GM23338 (cell line): ENCODE measurements around the gene ITFG1. TPM values are rescaled to one million over a fixed set of nuclear protein-coding genes. Genes with fewer than 3 reads are reported as not detected.

Source experiments
- ATAC-seq: fragments of 200-7000 bp; cut with Tn5 transposase; 3 replicates; pipeline ENCODE4 v1.9.1; 2020
- DNase-seq: peaks from one replicate; pipeline ENCODE4 v3.0.0-alpha.2; 2015; ENCODE audit warnings: low spot score
- H2AFZ ChIP-seq: fragments of 200-600 bp; sonication (generic); 2 replicates; pipeline ENCODE4 v1.8.0; 2016; ENCODE audit warnings: antibody characterized with exemption, mild to moderate bottlenecking, moderate library complexity
- H3F3A ChIP-seq: fragments of 200-600 bp; sonication (generic); replicated peaks from 2 replicates; pipeline ENCODE4 v1.8.0; 2017; ENCODE audit warnings: antibody characterized with exemption, mixed run types, low read depth
- H3K27ac ChIP-seq: fragments of 200-600 bp; sonication (generic); 2 replicates; pipeline ENCODE4 v1.6.1; 2016; ENCODE audit warnings: low read depth
- H3K27me3 ChIP-seq: fragments of 200-600 bp; sonication (generic); 2 replicates; pipeline ENCODE4 v1.8.0; 2016; ENCODE audit warnings: mild to moderate bottlenecking, mixed run types, moderate library complexity; ENCODE audit not compliant: insufficient read depth
- H3K36me3 ChIP-seq: fragments of 200-600 bp; sonication (generic); 2 replicates; pipeline ENCODE4 v1.8.0; 2016; ENCODE audit warnings: mild to moderate bottlenecking; ENCODE audit not compliant: insufficient read depth
- H3K4me1 ChIP-seq: fragments of 200-600 bp; sonication (generic); 2 replicates; pipeline ENCODE4 v1.8.0; 2016; ENCODE audit warnings: mild to moderate bottlenecking, moderate library complexity; ENCODE audit not compliant: insufficient read depth
- H3K4me2 ChIP-seq: fragments of 200-600 bp; sonication (generic); 2 replicates; pipeline ENCODE4 v1.7.1; 2017; ENCODE audit warnings: mixed run types
- H3K4me3 ChIP-seq: fragments of 200-600 bp; sonication (generic); 2 replicates; pipeline ENCODE4 v1.6.1; 2016; ENCODE audit warnings: mixed run types
- H3K79me2 ChIP-seq: fragments of 200-600 bp; sonication (generic); replicated peaks from 2 replicates; pipeline ENCODE4 v1.8.0; 2017; ENCODE audit warnings: mild to moderate bottlenecking; ENCODE audit not compliant: insufficient read depth
- H3K9me2 ChIP-seq: fragments of 200-600 bp; sonication (generic); 2 replicates; pipeline ENCODE4 v1.8.0; 2017; ENCODE audit not compliant: insufficient read depth
- H4K20me1 ChIP-seq: fragments of 200-600 bp; sonication (generic); replicated peaks from 2 replicates; pipeline ENCODE4 v1.8.0; 2017; ENCODE audit warnings: mild to moderate bottlenecking; ENCODE audit not compliant: insufficient read depth
- H3K27ac Mint-ChIP-seq: 2 replicates; pipeline ENCODE4 v1.8.0; 2020; ENCODE audit warnings: inconsistent platforms, mild to moderate bottlenecking, moderate library complexity, mixed read lengths
- H3K27me3 Mint-ChIP-seq: 3 replicates; pipeline ENCODE4 v1.8.0; 2022; ENCODE audit warnings: low read depth, mild to moderate bottlenecking, moderate library complexity, mixed read lengths, inconsistent platforms; ENCODE audit not compliant: insufficient read depth, poor library complexity
- H3K36me3 Mint-ChIP-seq: 3 replicates; pipeline ENCODE4 v1.8.0; 2021; ENCODE audit warnings: low read depth, mild to moderate bottlenecking, inconsistent platforms, moderate library complexity, mixed read lengths
- H3K4me1 Mint-ChIP-seq: 3 replicates; pipeline ENCODE4 v1.8.0; 2020; ENCODE audit warnings: mild to moderate bottlenecking, inconsistent platforms, mixed read lengths
- H3K4me3 Mint-ChIP-seq: 3 replicates; pipeline ENCODE4 v1.8.0; 2021; ENCODE audit warnings: moderate library complexity, mild to moderate bottlenecking, inconsistent platforms, mixed read lengths
- H3K9me3 Mint-ChIP-seq: 3 replicates; pipeline ENCODE4 v1.8.0; 2020; ENCODE audit warnings: moderate library complexity, mild to moderate bottlenecking, inconsistent platforms, mixed read lengths
- CREB1 ChIP-seq: fragments of 250-450 bp; sonication (Bioruptor Pico); IDR thresholded peaks from 2 replicates; pipeline ENCODE4 v1.5.0; 2020; ENCODE audit warnings: low read depth, mild to moderate bottlenecking, moderate library complexity
- EZH2 ChIP-seq: fragments of 200-600 bp; sonication (generic); IDR thresholded peaks from one replicate; pipeline ENCODE4 v1.8.0; 2017; ENCODE audit warnings: antibody characterized with exemption, mild to moderate bottlenecking, low read depth; ENCODE audit not compliant: unreplicated experiment
- EZH2phosphoT487 ChIP-seq: fragments of 200-600 bp; sonication (generic); IDR thresholded peaks from one replicate; pipeline ENCODE4 v1.8.1; 2018; ENCODE audit warnings: antibody characterized with exemption; ENCODE audit not compliant: unreplicated experiment
- JUNB ChIP-seq: IDR thresholded peaks from one replicate; pipeline ENCODE4 v1.6.1; 2016; ENCODE audit warnings: antibody characterized with exemption; ENCODE audit not compliant: unreplicated experiment
- NANOG ChIP-seq: IDR thresholded peaks from 2 replicates; pipeline ENCODE4 v1.6.1; 2016; ENCODE audit warnings: antibody characterized with exemption, borderline replicate concordance
- POLR2AphosphoS5 ChIP-seq: IDR thresholded peaks from 2 replicates; pipeline ENCODE4 v1.6.1; 2016; ENCODE audit warnings: antibody characterized with exemption, low read depth
- STAT1 ChIP-seq: IDR thresholded peaks from one replicate; pipeline ENCODE4 v1.6.1; 2016; ENCODE audit warnings: antibody characterized with exemption; ENCODE audit not compliant: unreplicated experiment
- ZNF331 ChIP-seq: fragments of 250-450 bp; sonication (Bioruptor Pico); IDR thresholded peaks from 2 replicates; pipeline ENCODE4 v1.5.0; 2020; ENCODE audit warnings: low read depth, mild to moderate bottlenecking, moderate library complexity
- polyA plus RNA-seq: library from polyadenylated mRNA; unstranded; fragments of >200 nt; fragmentation: Nextera tagmentation; extraction: Ambion mirVana; gene quantifications from 2 replicates; pipeline ENCODE4 v1.2.1, GENCODE V29; 2016
- total RNA-seq: library from RNA; depleted of rRNA; stranded (reverse); fragments of >200 nt; shearing (Covaris generic); gene quantifications from 2 replicates; pipeline ENCODE4 v1.2.3, GENCODE V29; 2014
- TF ChIP-seq, protein P1 (sequence below), 2 experiments: fragments of 200-600 bp in 1 of 2; sonication (generic) in 1 of 2; conservative IDR thresholded peaks; 2 replicates each; pipeline versions ENCODE4 v1.5.1 to v1.6.1; 2016 to 2017; ENCODE audit warnings: antibody characterized with exemption in 2 of 2, low read depth in 2 of 2, mild to moderate bottlenecking in 2 of 2, moderate library complexity in 1 of 2
- TF ChIP-seq, protein P2 (sequence below): IDR thresholded peaks from one replicate; pipeline ENCODE4 v1.6.1; 2018; ENCODE audit warnings: antibody characterized with exemption; ENCODE audit not compliant: unreplicated experiment
- TF ChIP-seq, protein P3 (sequence below): IDR thresholded peaks from 2 replicates; pipeline ENCODE4 v1.6.1; 2016; ENCODE audit warnings: antibody characterized with exemption
- TF ChIP-seq, protein P4 (sequence below): fragments of 250-450 bp; sonication (Bioruptor Pico); IDR thresholded peaks from 2 replicates; pipeline ENCODE4 v1.5.0; 2020; ENCODE audit warnings: mild to moderate bottlenecking, moderate library complexity

ITFG1 gene
- total and polyA plus RNA-seq, 2 experiments from 2014 or later: 18.5 to 26.9 TPM

DNA sequence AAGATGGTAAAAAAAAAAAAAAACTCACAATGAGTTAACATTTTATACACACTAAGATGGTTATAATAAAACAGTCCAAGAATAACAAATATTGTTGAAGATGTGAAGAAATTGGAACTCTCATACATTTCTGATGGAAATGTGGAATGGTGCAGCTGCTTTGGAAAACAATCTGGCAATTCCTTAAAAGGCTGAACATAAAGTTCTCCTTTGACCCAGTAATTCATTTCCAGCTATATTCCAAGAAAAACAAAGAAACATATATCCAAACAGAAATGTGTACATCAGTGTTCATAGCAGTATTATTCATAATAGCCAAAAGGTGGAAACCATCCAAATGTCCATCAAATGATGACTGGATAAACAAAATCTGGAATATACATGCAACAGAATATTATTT, 219.8 kb downstream of the ITFG1 start:
- Histone ChIP-seq H3K4me1 (no peaks in the 10 kb centered on the region), H3K4me2 (no peak overlapping the region), H3K4me3 (no peak overlapping the region), H3K9me2 (no peaks in the 10 kb centered on the region), H3K27ac (no peak overlapping the region), H3F3A (no peaks in the 10 kb centered on the region), H3K27me3 (no peaks in the 10 kb centered on the region), H2AFZ (no peak overlapping the region), H3K36me3 (no peaks in the 10 kb centered on the region), H3K79me2 (no peaks in the 10 kb centered on the region), H4K20me1 (no peaks in the 10 kb centered on the region)
- H3K4me3 Mint-ChIP-seq: no peak overlapping the region
- no peaks in the 10 kb centered on the region for H3K36me3 Mint-ChIP-seq
- no peak for TF ChIP-seq NANOG
- TF ChIP-seq STAT1: no peak
- no peak for TF ChIP-seq JUNB
- TF ChIP-seq, protein P1, sequence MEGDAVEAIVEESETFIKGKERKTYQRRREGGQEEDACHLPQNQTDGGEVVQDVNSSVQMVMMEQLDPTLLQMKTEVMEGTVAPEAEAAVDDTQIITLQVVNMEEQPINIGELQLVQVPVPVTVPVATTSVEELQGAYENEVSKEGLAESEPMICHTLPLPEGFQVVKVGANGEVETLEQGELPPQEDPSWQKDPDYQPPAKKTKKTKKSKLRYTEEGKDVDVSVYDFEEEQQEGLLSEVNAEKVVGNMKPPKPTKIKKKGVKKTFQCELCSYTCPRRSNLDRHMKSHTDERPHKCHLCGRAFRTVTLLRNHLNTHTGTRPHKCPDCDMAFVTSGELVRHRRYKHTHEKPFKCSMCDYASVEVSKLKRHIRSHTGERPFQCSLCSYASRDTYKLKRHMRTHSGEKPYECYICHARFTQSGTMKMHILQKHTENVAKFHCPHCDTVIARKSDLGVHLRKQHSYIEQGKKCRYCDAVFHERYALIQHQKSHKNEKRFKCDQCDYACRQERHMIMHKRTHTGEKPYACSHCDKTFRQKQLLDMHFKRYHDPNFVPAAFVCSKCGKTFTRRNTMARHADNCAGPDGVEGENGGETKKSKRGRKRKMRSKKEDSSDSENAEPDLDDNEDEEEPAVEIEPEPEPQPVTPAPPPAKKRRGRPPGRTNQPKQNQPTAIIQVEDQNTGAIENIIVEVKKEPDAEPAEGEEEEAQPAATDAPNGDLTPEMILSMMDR (conservative IDR thresholded peaks at IDR 0.05; ENCODE audit: low read depth in 2 of 2): no peak
- TF ChIP-seq EZH2phosphoT487: no peak
- TF ChIP-seq POLR2AphosphoS5: no peak
- TF ChIP-seq CREB1 (CRISPR knock-in tag): no peak
- TF ChIP-seq, protein P2, sequence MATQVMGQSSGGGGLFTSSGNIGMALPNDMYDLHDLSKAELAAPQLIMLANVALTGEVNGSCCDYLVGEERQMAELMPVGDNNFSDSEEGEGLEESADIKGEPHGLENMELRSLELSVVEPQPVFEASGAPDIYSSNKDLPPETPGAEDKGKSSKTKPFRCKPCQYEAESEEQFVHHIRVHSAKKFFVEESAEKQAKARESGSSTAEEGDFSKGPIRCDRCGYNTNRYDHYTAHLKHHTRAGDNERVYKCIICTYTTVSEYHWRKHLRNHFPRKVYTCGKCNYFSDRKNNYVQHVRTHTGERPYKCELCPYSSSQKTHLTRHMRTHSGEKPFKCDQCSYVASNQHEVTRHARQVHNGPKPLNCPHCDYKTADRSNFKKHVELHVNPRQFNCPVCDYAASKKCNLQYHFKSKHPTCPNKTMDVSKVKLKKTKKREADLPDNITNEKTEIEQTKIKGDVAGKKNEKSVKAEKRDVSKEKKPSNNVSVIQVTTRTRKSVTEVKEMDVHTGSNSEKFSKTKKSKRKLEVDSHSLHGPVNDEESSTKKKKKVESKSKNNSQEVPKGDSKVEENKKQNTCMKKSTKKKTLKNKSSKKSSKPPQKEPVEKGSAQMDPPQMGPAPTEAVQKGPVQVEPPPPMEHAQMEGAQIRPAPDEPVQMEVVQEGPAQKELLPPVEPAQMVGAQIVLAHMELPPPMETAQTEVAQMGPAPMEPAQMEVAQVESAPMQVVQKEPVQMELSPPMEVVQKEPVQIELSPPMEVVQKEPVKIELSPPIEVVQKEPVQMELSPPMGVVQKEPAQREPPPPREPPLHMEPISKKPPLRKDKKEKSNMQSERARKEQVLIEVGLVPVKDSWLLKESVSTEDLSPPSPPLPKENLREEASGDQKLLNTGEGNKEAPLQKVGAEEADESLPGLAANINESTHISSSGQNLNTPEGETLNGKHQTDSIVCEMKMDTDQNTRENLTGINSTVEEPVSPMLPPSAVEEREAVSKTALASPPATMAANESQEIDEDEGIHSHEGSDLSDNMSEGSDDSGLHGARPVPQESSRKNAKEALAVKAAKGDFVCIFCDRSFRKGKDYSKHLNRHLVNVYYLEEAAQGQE: no peak
- TF ChIP-seq, protein P3, sequence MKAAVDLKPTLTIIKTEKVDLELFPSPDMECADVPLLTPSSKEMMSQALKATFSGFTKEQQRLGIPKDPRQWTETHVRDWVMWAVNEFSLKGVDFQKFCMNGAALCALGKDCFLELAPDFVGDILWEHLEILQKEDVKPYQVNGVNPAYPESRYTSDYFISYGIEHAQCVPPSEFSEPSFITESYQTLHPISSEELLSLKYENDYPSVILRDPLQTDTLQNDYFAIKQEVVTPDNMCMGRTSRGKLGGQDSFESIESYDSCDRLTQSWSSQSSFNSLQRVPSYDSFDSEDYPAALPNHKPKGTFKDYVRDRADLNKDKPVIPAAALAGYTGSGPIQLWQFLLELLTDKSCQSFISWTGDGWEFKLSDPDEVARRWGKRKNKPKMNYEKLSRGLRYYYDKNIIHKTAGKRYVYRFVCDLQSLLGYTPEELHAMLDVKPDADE: no peak
- no peak for TF ChIP-seq EZH2
- no peak for TF ChIP-seq ZNF331
- TF ChIP-seq, protein P4, sequence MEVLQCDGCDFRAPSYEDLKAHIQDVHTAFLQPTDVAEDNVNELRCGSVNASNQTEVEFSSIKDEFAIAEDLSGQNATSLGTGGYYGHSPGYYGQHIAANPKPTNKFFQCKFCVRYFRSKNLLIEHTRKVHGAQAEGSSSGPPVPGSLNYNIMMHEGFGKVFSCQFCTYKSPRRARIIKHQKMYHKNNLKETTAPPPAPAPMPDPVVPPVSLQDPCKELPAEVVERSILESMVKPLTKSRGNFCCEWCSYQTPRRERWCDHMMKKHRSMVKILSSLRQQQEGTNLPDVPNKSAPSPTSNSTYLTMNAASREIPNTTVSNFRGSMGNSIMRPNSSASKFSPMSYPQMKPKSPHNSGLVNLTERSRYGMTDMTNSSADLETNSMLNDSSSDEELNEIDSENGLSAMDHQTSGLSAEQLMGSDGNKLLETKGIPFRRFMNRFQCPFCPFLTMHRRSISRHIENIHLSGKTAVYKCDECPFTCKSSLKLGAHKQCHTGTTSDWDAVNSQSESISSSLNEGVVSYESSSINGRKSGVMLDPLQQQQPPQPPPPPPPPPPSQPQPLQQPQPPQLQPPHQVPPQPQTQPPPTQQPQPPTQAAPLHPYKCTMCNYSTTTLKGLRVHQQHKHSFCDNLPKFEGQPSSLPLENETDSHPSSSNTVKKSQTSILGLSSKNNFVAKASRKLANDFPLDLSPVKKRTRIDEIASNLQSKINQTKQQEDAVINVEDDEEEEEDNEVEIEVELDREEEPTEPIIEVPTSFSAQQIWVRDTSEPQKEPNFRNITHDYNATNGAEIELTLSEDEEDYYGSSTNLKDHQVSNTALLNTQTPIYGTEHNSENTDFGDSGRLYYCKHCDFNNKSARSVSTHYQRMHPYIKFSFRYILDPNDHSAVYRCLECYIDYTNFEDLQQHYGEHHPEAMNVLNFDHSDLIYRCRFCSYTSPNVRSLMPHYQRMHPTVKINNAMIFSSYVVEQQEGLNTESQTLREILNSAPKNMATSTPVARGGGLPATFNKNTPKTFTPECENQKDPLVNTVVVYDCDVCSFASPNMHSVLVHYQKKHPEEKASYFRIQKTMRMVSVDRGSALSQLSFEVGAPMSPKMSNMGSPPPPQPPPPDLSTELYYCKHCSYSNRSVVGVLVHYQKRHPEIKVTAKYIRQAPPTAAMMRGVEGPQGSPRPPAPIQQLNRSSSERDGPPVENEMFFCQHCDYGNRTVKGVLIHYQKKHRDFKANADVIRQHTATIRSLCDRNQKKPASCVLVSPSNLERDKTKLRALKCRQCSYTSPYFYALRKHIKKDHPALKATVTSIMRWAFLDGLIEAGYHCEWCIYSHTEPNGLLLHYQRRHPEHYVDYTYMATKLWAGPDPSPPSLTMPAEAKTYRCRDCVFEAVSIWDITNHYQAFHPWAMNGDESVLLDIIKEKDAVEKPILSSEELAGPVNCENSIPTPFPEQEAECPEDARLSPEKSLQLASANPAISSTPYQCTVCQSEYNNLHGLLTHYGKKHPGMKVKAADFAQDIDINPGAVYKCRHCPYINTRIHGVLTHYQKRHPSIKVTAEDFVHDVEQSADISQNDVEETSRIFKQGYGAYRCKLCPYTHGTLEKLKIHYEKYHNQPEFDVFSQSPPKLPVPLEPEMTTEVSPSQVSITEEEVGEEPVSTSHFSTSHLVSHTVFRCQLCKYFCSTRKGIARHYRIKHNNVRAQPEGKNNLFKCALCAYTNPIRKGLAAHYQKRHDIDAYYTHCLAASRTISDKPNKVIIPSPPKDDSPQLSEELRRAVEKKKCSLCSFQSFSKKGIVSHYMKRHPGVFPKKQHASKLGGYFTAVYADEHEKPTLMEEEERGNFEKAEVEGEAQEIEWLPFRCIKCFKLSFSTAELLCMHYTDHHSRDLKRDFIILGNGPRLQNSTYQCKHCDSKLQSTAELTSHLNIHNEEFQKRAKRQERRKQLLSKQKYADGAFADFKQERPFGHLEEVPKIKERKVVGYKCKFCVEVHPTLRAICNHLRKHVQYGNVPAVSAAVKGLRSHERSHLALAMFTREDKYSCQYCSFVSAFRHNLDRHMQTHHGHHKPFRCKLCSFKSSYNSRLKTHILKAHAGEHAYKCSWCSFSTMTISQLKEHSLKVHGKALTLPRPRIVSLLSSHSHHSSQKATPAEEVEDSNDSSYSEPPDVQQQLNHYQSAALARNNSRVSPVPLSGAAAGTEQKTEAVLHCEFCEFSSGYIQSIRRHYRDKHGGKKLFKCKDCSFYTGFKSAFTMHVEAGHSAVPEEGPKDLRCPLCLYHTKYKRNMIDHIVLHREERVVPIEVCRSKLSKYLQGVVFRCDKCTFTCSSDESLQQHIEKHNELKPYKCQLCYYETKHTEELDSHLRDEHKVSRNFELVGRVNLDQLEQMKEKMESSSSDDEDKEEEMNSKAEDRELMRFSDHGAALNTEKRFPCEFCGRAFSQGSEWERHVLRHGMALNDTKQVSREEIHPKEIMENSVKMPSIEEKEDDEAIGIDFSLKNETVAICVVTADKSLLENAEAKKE (CRISPR knock-in tag): no peak
- H3K27me3 Mint-ChIP-seq: peaks cover 3% of the 10 kb centered on the region
- peaks cover 5% of the 10 kb centered on the region; the same call in 2 of the 3 replicates for H3K4me1 Mint-ChIP-seq
- ATAC-seq (no peak), DNase-seq (no peak)
- no peak overlapping the region for H3K27ac Mint-ChIP-seq
- no peaks in the 10 kb centered on the region for H3K9me3 Mint-ChIP-seq
